Astrocyte (in vitro differentiated cells and primary cell): ENCODE measurements around the gene INPPL1.

ENCODE experiments used
- CTCF ChIP-seq: IDR thresholded peaks from 2 replicates; pipeline ENCODE4 v1.5.1; 2011; ENCODE audit warnings: low read depth, mild to moderate bottlenecking, inconsistent platforms, low read length, moderate library complexity; ENCODE audit not compliant: insufficient read depth
- EZH2 ChIP-seq: IDR thresholded peaks from 2 replicates; pipeline ENCODE4 v1.6.1; 2012; ENCODE audit warnings: mild to moderate bottlenecking, low read length, inconsistent platforms; ENCODE audit not compliant: insufficient read depth

GRCh38 chr11:72238040-72238450 lies 13.5 kb downstream of the INPPL1 start:
- TF ChIP-seq EZH2, result no peak
- peak; percentile 72 for TF ChIP-seq CTCF
